HL-60 (cell line): Measurements from ENCODE around the gene LCE1A.

Experiments used
- TF ChIP-seq, protein P1 (sequence below): IDR thresholded peaks from 2 replicates; pipeline ENCODE4 v1.6.1; 2012; ENCODE audit warnings: low read depth; ENCODE audit not compliant: insufficient replicate concordance
- TF ChIP-seq, protein P2 (sequence below): IDR thresholded peaks from one replicate; pipeline ENCODE4 v1.5.1; 2011; ENCODE audit warnings: low read length, control low read depth, inconsistent platforms; ENCODE audit not compliant: insufficient read depth

DNA sequence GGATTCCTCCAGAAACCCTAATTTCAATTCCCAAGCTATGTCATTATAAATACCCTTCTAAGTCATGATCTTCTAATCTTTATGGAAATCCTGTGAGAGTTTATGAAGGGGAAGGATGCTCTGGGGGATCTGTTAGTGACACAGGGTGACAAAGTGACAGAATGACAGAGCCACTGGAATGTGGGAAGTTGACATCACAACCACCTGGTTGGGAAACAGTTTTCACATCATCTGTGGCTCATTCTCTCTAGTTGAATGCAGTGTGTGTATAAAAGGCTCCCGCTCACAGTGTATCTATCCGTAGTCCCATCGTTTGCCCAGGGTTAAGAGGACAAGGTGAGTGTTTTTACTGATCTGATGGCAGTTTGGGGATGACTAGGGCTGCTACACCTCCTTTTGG is 32.4 kb downstream of the LCE1A start, which contains the start of gene LCE7A:
- TF ChIP-seq, protein P1, sequence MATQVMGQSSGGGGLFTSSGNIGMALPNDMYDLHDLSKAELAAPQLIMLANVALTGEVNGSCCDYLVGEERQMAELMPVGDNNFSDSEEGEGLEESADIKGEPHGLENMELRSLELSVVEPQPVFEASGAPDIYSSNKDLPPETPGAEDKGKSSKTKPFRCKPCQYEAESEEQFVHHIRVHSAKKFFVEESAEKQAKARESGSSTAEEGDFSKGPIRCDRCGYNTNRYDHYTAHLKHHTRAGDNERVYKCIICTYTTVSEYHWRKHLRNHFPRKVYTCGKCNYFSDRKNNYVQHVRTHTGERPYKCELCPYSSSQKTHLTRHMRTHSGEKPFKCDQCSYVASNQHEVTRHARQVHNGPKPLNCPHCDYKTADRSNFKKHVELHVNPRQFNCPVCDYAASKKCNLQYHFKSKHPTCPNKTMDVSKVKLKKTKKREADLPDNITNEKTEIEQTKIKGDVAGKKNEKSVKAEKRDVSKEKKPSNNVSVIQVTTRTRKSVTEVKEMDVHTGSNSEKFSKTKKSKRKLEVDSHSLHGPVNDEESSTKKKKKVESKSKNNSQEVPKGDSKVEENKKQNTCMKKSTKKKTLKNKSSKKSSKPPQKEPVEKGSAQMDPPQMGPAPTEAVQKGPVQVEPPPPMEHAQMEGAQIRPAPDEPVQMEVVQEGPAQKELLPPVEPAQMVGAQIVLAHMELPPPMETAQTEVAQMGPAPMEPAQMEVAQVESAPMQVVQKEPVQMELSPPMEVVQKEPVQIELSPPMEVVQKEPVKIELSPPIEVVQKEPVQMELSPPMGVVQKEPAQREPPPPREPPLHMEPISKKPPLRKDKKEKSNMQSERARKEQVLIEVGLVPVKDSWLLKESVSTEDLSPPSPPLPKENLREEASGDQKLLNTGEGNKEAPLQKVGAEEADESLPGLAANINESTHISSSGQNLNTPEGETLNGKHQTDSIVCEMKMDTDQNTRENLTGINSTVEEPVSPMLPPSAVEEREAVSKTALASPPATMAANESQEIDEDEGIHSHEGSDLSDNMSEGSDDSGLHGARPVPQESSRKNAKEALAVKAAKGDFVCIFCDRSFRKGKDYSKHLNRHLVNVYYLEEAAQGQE: no peak
- TF ChIP-seq, protein P2, sequence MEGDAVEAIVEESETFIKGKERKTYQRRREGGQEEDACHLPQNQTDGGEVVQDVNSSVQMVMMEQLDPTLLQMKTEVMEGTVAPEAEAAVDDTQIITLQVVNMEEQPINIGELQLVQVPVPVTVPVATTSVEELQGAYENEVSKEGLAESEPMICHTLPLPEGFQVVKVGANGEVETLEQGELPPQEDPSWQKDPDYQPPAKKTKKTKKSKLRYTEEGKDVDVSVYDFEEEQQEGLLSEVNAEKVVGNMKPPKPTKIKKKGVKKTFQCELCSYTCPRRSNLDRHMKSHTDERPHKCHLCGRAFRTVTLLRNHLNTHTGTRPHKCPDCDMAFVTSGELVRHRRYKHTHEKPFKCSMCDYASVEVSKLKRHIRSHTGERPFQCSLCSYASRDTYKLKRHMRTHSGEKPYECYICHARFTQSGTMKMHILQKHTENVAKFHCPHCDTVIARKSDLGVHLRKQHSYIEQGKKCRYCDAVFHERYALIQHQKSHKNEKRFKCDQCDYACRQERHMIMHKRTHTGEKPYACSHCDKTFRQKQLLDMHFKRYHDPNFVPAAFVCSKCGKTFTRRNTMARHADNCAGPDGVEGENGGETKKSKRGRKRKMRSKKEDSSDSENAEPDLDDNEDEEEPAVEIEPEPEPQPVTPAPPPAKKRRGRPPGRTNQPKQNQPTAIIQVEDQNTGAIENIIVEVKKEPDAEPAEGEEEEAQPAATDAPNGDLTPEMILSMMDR: no peak
